Glutamatergic neuron (in vitro differentiated cells): ENCODE data around the gene DGKB. TPM values are rescaled to one million over a fixed set of nuclear protein-coding genes. Genes with fewer than 3 reads are reported as not detected.

ENCODE experiments used
- DNase-seq: peaks from one replicate; pipeline ENCODE4 v3.0.0; 2022
- H3K27ac Mint-ChIP-seq: one replicate; pipeline ENCODE4 v1.8.0; 2020; ENCODE audit warnings: mild to moderate bottlenecking, mixed read lengths, inconsistent platforms; ENCODE audit not compliant: unreplicated experiment
- H3K27me3 Mint-ChIP-seq: one replicate; pipeline ENCODE4 v1.8.0; 2020; ENCODE audit warnings: mild to moderate bottlenecking, moderate library complexity, mixed read lengths, inconsistent platforms; ENCODE audit not compliant: unreplicated experiment
- H3K36me3 Mint-ChIP-seq: one replicate; pipeline ENCODE4 v1.8.0; 2020; ENCODE audit warnings: mild to moderate bottlenecking, mixed read lengths, inconsistent platforms; ENCODE audit not compliant: unreplicated experiment
- H3K4me1 Mint-ChIP-seq: one replicate; pipeline ENCODE4 v1.8.0; 2020; ENCODE audit warnings: mild to moderate bottlenecking, low read depth, mixed read lengths, inconsistent platforms; ENCODE audit not compliant: unreplicated experiment
- H3K4me3 Mint-ChIP-seq: one replicate; pipeline ENCODE4 v1.8.0; 2020; ENCODE audit warnings: mild to moderate bottlenecking, mixed read lengths, inconsistent platforms; ENCODE audit not compliant: unreplicated experiment
- H3K9me3 Mint-ChIP-seq: one replicate; pipeline ENCODE4 v1.8.0; 2020; ENCODE audit warnings: mild to moderate bottlenecking, moderate library complexity, mixed read lengths, inconsistent platforms; ENCODE audit not compliant: unreplicated experiment
- total RNA-seq: library from RNA; stranded (reverse); fragmentation: NEBNext Ultra II Directional; extraction: Animal tissue kit (Norgen Biotek cat#: 25700); gene quantifications from one replicate; pipeline ENCODE4 v1.2.1, GENCODE V29; 2021; ENCODE audit not compliant: unreplicated experiment
- TF ChIP-seq, protein P1 (sequence below): fragments of 200-600 bp; sonication (generic); IDR thresholded peaks from one replicate; pipeline ENCODE4 v1.5.0; 2021; ENCODE audit not compliant: partially characterized antibody, unreplicated experiment

DGKB gene
- total RNA-seq, 1 donor from 2014 or later = 57.8 TPM

DNA sequence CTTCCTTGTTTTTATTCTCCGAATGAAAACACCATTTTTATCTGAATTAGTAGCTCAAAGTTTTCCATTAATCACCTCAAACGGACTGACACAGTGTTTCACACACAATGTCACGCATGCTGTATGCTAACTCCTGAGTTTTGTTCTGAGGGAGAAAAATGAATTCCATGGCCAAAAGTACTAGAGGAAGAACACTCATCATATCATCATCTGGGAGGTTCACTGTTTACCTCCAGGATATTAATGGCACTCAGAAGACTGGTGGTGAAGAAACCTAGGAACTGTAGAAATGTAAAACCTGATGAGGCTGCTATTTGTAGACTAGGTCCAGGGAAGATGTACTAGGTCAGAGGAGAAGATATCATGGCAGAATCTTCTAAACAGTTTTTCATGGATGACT lies 517.5 kb downstream of the DGKB start:
- Mint-ChIP-seq H3K27ac (no peak overlapping the region), H3K36me3 (no peaks in the 10 kb centered on the region), H3K4me1 (peaks cover 10% of the 10 kb centered on the region), H3K4me3 (no peak overlapping the region), H3K27me3 (peaks cover 3% of the 10 kb centered on the region), H3K9me3 (no peaks in the 10 kb centered on the region)
- TF ChIP-seq, protein P1, sequence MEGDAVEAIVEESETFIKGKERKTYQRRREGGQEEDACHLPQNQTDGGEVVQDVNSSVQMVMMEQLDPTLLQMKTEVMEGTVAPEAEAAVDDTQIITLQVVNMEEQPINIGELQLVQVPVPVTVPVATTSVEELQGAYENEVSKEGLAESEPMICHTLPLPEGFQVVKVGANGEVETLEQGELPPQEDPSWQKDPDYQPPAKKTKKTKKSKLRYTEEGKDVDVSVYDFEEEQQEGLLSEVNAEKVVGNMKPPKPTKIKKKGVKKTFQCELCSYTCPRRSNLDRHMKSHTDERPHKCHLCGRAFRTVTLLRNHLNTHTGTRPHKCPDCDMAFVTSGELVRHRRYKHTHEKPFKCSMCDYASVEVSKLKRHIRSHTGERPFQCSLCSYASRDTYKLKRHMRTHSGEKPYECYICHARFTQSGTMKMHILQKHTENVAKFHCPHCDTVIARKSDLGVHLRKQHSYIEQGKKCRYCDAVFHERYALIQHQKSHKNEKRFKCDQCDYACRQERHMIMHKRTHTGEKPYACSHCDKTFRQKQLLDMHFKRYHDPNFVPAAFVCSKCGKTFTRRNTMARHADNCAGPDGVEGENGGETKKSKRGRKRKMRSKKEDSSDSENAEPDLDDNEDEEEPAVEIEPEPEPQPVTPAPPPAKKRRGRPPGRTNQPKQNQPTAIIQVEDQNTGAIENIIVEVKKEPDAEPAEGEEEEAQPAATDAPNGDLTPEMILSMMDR = no peak
- no peak for DNase-seq

DNA sequence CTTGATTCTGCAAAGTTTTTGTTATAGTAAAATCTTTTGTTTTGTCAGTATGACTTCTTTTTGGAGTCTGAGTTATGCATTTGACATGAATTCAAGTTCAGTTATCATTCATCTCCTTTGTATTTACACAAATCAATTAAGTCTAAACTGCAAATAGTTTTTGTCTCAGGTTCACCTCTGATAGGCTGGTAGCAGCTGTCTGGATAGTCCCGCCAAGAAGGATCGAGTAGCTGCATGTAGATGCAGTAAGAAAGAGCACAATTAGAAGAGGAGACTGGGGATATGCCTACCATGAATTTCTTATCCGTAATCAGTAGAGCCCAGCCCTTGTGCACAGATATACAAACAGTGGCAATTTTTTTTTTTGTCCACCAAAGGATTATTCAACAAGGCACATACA lies 520.6 kb downstream of the DGKB start:
- TF ChIP-seq, protein P1 = no peak
- Mint-ChIP-seq H3K27ac (no peak overlapping the region), H3K27me3 (peaks cover 3% of the 10 kb centered on the region), H3K9me3 (no peaks in the 10 kb centered on the region), H3K36me3 (no peaks in the 10 kb centered on the region), H3K4me1 (peaks cover 8% of the 10 kb centered on the region), H3K4me3 (no peak overlapping the region)
- no peak for DNase-seq

DNA sequence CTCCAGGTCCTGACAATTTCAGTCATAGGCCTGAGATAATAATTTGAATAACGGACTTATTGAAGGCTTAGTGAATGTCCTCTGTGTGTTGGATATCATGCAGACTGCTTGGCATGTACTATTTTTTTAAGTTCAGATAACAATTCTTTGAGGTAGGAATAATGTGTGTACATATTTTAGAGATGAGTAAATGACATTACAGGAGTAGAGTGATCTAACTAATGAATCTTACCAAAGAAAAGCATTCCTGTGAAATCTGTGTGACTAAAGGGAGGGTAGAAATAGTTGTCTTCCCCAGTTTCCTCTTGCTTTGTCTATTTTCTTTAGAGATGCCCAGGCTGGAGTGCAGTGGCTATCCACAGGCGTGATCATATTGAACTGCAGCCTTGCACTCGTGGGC lies 521.2 kb downstream of the DGKB start:
- Mint-ChIP-seq H3K9me3 (no peaks in the 10 kb centered on the region), H3K27me3 (peaks cover 3% of the 10 kb centered on the region), H3K36me3 (no peaks in the 10 kb centered on the region), H3K27ac (no peak overlapping the region), H3K4me1 (peaks cover 5% of the 10 kb centered on the region), H3K4me3 (no peak overlapping the region)
- TF ChIP-seq, protein P1 = no peak
- DNase-seq = no peak

DNA sequence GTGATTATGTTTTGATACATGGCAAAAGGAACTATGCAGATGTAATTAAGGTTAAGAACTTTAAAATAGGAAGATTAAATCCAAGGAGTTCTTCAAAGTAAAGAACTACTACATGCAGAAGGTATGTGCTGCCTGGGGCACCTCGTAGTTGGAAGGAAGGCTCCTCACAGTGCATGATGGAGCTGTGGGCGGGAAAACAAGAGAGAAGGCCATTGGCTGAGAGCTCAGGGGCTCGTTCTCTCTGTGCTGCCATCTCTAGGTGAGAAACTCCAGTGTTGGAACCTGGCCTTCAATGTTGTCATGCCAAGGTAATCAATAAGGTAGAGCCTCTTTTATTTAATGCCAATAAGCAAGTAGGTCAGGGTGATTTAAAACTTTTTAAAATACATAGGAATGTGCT lies 521.7 kb downstream of the DGKB start:
- H3K36me3 Mint-ChIP-seq = no peaks in the 10 kb centered on the region
- TF ChIP-seq, protein P1 = no peak
- H3K4me1 Mint-ChIP-seq = peaks cover 4% of the 10 kb centered on the region
- H3K4me3 Mint-ChIP-seq = no peak overlapping the region
- DNase-seq = no peak
- H3K27ac Mint-ChIP-seq = no peak overlapping the region
- H3K27me3 Mint-ChIP-seq = peaks cover 3% of the 10 kb centered on the region
- no peaks in the 10 kb centered on the region for H3K9me3 Mint-ChIP-seq

DNA sequence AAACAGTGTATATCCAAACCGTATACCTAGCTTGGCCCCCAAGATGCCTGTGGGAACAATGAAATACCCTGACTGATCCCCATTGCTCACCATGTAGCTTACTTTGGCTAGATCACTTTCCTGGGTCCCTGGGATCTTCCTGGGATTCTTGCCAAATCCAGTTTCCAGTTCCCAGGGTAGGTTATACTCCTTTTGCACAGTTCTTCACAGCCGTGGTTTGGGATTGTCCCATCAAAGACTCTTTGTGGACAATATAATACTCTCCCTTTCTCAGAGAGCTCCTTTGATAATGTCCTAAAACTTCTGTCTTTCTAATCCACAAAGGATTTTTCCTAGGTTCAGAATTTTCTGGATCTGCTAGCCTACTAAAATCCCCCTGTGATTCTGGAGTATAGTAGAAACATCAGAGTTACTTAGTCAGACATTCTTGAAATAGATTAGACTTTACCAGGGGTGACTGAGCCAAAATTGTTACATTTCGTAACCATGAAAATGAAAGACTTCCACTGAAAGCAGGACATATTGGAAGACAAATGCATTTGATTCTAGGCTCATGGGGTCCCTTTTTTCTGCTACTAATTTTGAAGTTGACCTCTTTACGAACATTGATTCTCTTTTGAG lies 524.8 kb downstream of the DGKB start:
- TF ChIP-seq, protein P1 = no peak
- no peak overlapping the region for H3K27ac Mint-ChIP-seq
- no peak overlapping the region for H3K4me3 Mint-ChIP-seq
- peaks cover 14% of the 10 kb centered on the region for H3K4me1 Mint-ChIP-seq
- H3K36me3 Mint-ChIP-seq = no peaks in the 10 kb centered on the region
- peaks cover 2% of the 10 kb centered on the region for H3K9me3 Mint-ChIP-seq
- DNase-seq = no peak
- H3K27me3 Mint-ChIP-seq = peaks cover 3% of the 10 kb centered on the region
